HG03565 (cell line): Measurements from ENCODE around the gene ELFN2.

Source experiments
- ATAC-seq: cut with Tn5 transposase; IDR thresholded peaks from one replicate; pipeline ENCODE4 v1.9.1; 2021; ENCODE audit warnings: mild to moderate bottlenecking, moderate library complexity; ENCODE audit not compliant: unreplicated experiment

ELFN2 gene

GRCh38 chr22:37363261-37363992 lies 63.9 kb downstream of the ELFN2 start:
- no peak for ATAC-seq

GRCh38 chr22:37362621-37363020 lies 64.7 kb downstream of the ELFN2 start:
- no peak for ATAC-seq

GRCh38 chr22:37358917-37359316 lies 68.4 kb downstream of the ELFN2 start:
- no peak for ATAC-seq

- ATAC-seq = no peak
These were observed 68.9 kb downstream of the ELFN2 start for GRCh38 chr22:37358386-37358785.

- no peak for ATAC-seq
These were observed 69.7 kb downstream of the ELFN2 start for GRCh38 chr22:37357446-37358075.

- ATAC-seq = no peak
These were observed 70.4 kb downstream of the ELFN2 start for GRCh38 chr22:37356922-37357321.

- no peak for ATAC-seq
These were observed 72.1 kb downstream of the ELFN2 start for GRCh38 chr22:37355174-37355573.

GRCh38 chr22:37354670-37355069 lies 72.6 kb downstream of the ELFN2 start:
- ATAC-seq = no peak

- no peak for ATAC-seq
These were observed 73.0 kb downstream of the ELFN2 start for GRCh38 chr22:37354261-37354660.

- no peak for ATAC-seq
These were observed 73.4 kb downstream of the ELFN2 start for GRCh38 chr22:37353839-37354238.

- ATAC-seq = no peak
These were observed 74.8 kb downstream of the ELFN2 start for GRCh38 chr22:37352481-37352880.

- no peak for ATAC-seq
These were observed 76.0 kb downstream of the ELFN2 start for GRCh38 chr22:37351232-37351631.

GRCh38 chr22:37349043-37349814 lies 78.0 kb downstream of the ELFN2 start:
- no peak for ATAC-seq

GRCh38 chr22:37346505-37346895 lies 80.8 kb downstream of the ELFN2 start:
- no peak for ATAC-seq

- ATAC-seq = no peak
These were observed 81.3 kb downstream of the ELFN2 start for GRCh38 chr22:37345863-37346504.

GRCh38 chr22:37344735-37345449 lies 82.4 kb downstream of the ELFN2 start:
- no peak for ATAC-seq

GRCh38 chr22:37343863-37344734 lies 83.2 kb downstream of the ELFN2 start:
- ATAC-seq = no peak

- ATAC-seq = no peak
These were observed 83.9 kb downstream of the ELFN2 start for GRCh38 chr22:37343348-37343747.

GRCh38 chr22:37342065-37342464 lies 85.2 kb downstream of the ELFN2 start:
- ATAC-seq = no peak
